ENCODE results near the gene ROBO4.

DNA sequence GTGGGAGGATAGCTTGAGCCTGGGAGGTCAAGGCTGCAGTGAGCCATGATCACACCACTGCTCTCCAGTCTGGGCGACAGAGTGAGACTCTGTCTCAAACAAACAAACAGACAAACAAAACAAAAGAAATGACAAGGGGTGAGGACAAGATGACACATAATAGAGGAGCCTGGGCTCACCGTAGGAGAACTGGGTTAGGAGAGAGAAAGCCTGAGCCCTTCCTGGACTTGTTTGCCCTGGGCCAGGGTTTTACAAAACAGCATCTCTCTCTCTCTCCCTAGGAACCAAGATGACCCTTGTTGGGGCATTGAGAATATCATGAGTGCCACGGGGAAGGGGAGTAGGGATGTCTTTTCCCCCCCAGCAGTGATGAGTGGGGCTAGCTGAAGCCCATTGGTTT, 16.7 kb downstream of the ROBO4 start:
- TF ChIP-seq, protein P1, sequence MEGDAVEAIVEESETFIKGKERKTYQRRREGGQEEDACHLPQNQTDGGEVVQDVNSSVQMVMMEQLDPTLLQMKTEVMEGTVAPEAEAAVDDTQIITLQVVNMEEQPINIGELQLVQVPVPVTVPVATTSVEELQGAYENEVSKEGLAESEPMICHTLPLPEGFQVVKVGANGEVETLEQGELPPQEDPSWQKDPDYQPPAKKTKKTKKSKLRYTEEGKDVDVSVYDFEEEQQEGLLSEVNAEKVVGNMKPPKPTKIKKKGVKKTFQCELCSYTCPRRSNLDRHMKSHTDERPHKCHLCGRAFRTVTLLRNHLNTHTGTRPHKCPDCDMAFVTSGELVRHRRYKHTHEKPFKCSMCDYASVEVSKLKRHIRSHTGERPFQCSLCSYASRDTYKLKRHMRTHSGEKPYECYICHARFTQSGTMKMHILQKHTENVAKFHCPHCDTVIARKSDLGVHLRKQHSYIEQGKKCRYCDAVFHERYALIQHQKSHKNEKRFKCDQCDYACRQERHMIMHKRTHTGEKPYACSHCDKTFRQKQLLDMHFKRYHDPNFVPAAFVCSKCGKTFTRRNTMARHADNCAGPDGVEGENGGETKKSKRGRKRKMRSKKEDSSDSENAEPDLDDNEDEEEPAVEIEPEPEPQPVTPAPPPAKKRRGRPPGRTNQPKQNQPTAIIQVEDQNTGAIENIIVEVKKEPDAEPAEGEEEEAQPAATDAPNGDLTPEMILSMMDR (IDR thresholded peaks at IDR 0.05) = no peak
- no peak for TF ChIP-seq POLR2A (IDR thresholded peaks at IDR 0.05)

Measured in esophagus squamous epithelium (tissue), 4 donors.